Measurements from ENCODE around the gene MCC.

Gene MCC

DNA sequence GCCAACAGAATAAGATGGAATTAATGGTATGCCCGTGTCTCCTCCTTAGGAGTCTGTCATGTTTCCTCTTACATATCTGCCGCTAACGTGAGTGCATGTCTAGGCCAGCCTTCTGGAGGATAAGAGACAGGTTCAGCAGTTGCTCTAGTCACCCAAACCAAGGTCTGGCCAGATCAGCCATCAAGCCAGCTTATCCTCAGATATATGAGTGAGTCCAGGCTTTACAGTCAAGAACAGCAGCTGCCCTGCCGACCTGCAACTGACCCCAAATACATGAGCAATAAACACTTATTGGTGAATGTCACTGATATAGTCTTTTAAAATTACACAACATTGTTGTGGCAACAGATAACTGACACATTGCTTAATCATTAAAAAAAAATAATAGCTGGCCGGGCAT is 177.0 kb downstream of the MCC start:
- no peak for TF ChIP-seq SIN3A (IDR thresholded peaks at IDR 0.05; ENCODE audit: borderline replicate concordance, insufficient read depth, low read length)
- TF ChIP-seq POLR2AphosphoS5 (IDR thresholded peaks at IDR 0.05; ENCODE audit: low read depth, low read length) = no peak
- no peak for TF ChIP-seq FOXP2 (optimal IDR thresholded peaks at IDR 0.05; ENCODE audit: borderline replicate concordance, extremely low read depth, extremely low read length, insufficient read depth)
- TF ChIP-seq, protein P1, sequence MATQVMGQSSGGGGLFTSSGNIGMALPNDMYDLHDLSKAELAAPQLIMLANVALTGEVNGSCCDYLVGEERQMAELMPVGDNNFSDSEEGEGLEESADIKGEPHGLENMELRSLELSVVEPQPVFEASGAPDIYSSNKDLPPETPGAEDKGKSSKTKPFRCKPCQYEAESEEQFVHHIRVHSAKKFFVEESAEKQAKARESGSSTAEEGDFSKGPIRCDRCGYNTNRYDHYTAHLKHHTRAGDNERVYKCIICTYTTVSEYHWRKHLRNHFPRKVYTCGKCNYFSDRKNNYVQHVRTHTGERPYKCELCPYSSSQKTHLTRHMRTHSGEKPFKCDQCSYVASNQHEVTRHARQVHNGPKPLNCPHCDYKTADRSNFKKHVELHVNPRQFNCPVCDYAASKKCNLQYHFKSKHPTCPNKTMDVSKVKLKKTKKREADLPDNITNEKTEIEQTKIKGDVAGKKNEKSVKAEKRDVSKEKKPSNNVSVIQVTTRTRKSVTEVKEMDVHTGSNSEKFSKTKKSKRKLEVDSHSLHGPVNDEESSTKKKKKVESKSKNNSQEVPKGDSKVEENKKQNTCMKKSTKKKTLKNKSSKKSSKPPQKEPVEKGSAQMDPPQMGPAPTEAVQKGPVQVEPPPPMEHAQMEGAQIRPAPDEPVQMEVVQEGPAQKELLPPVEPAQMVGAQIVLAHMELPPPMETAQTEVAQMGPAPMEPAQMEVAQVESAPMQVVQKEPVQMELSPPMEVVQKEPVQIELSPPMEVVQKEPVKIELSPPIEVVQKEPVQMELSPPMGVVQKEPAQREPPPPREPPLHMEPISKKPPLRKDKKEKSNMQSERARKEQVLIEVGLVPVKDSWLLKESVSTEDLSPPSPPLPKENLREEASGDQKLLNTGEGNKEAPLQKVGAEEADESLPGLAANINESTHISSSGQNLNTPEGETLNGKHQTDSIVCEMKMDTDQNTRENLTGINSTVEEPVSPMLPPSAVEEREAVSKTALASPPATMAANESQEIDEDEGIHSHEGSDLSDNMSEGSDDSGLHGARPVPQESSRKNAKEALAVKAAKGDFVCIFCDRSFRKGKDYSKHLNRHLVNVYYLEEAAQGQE (IDR thresholded peaks at IDR 0.05; ENCODE audit: insufficient read depth in 1 of 2, low read depth in 2 of 2, low read length in 2 of 2) = no peak
- TF ChIP-seq TAF1 (IDR thresholded peaks at IDR 0.05; ENCODE audit: borderline replicate concordance, insufficient read depth, low read length) = no peak

DNA sequence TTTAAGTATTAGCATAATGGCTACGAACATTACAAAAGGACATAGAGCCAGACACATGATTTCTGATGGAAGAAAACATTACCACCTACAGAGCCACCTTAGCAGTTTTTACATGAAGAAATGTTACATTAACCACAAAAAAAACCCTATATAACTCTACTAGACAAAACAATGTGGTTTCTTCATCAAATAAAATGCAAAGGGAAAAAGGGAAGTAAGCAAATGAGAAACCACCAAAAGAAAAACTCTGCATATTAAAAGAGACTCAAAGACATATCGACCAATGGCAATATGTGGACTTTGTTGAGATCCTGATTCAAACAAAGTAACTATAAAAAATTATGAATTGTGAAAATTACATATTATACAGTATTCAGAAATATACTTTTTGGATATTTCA is 186.1 kb downstream of the MCC start:
- TF ChIP-seq, protein P1 (IDR thresholded peaks at IDR 0.05; ENCODE audit: insufficient read depth in 1 of 2, low read depth in 2 of 2, low read length in 2 of 2) = no peak
- no peak for TF ChIP-seq FOXP2 (optimal IDR thresholded peaks at IDR 0.05; ENCODE audit: borderline replicate concordance, extremely low read depth, extremely low read length, insufficient read depth)
- no peak for TF ChIP-seq TAF1 (IDR thresholded peaks at IDR 0.05; ENCODE audit: borderline replicate concordance, insufficient read depth, low read length)
- no peak for TF ChIP-seq SIN3A (IDR thresholded peaks at IDR 0.05; ENCODE audit: borderline replicate concordance, insufficient read depth, low read length)
- no peak for TF ChIP-seq POLR2AphosphoS5 (IDR thresholded peaks at IDR 0.05; ENCODE audit: low read depth, low read length)

DNA sequence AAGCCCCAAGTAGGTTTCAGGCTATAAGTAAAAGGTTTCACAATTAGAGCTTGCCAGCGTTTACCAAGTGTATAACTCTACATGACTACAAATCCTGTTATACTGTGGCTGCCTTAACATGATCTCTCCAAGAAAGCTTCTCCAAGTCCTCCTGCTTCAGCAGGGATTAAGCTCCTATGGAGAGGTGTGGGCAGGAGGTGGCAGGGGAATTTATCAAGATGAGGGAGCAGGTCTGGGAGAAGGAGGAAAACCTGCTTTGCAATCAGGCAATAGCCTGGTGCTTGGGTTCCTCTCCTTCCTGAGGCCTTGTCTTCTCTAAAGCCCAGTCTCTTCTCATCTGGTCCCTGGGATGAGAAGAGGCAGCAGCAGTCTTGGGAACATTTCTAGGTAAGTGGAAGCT is 188.7 kb downstream of the MCC start:
- TF ChIP-seq SIN3A (IDR thresholded peaks at IDR 0.05; ENCODE audit: borderline replicate concordance, insufficient read depth, low read length) (no peak), POLR2AphosphoS5 (IDR thresholded peaks at IDR 0.05; ENCODE audit: low read depth, low read length) (no peak), TAF1 (IDR thresholded peaks at IDR 0.05; ENCODE audit: borderline replicate concordance, insufficient read depth, low read length) (no peak), FOXP2 (optimal IDR thresholded peaks at IDR 0.05; ENCODE audit: borderline replicate concordance, extremely low read depth, extremely low read length, insufficient read depth) (no peak)
- TF ChIP-seq, protein P1 (IDR thresholded peaks at IDR 0.05; ENCODE audit: insufficient read depth in 1 of 2, low read depth in 2 of 2, low read length in 2 of 2) = no peak

DNA sequence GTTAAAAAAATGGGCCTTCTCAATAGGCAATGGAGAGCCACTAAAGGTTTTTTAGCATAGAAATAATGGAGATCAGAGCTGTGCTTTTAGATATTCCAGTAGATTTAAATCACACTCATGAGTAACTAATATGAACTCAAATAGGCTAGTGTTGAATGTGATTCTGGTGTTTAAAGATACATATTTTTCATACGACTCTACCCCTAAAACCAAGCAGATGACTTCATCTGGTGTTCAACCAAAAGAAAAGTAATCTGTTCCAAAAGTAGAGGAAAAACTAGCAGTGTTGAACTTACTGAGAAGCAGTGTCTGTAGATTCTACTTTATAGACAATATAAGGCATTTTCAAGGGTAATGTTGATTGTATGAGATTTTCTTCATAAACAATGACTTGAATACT is 191.6 kb downstream of the MCC start:
- TF ChIP-seq FOXP2 (optimal IDR thresholded peaks at IDR 0.05; ENCODE audit: borderline replicate concordance, extremely low read depth, extremely low read length, insufficient read depth) (no peak), SIN3A (IDR thresholded peaks at IDR 0.05; ENCODE audit: borderline replicate concordance, insufficient read depth, low read length) (no peak), TAF1 (IDR thresholded peaks at IDR 0.05; ENCODE audit: borderline replicate concordance, insufficient read depth, low read length) (no peak), POLR2AphosphoS5 (IDR thresholded peaks at IDR 0.05; ENCODE audit: low read depth, low read length) (no peak)
- TF ChIP-seq, protein P1 (IDR thresholded peaks at IDR 0.05; ENCODE audit: insufficient read depth in 1 of 2, low read depth in 2 of 2, low read length in 2 of 2) = no peak

DNA sequence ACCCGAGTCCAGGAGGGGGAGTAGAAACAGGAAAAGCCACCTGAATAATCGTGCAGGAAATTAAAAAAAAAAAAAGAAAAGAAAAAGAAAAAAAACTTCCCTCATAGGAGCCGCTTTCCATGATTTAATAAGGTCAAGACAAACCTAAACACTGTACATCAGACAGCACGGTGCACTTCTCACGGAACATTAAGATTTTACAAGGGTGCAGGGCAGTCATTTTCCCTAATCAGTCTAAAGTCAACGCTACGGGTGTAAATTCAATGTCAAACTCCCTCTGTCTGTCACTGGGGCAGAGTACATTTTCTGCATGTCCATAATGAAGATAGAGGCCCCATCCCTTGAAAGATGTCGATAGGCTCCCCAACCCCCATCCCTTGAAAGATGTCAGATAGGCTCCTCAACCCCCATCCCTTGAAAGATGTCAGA is 193.1 kb downstream of the MCC start:
- no peak; the same call in 1 of the 2 replicates for TF ChIP-seq TAF1 (IDR thresholded peaks at IDR 0.05; ENCODE audit: borderline replicate concordance, insufficient read depth, low read length)
- no peak for TF ChIP-seq POLR2AphosphoS5 (IDR thresholded peaks at IDR 0.05; ENCODE audit: low read depth, low read length)
- TF ChIP-seq FOXP2 (optimal IDR thresholded peaks at IDR 0.05; ENCODE audit: borderline replicate concordance, extremely low read depth, extremely low read length, insufficient read depth) = no peak
- TF ChIP-seq, protein P1 (IDR thresholded peaks at IDR 0.05; ENCODE audit: insufficient read depth in 1 of 2, low read depth in 2 of 2, low read length in 2 of 2) = no peak
- TF ChIP-seq SIN3A (IDR thresholded peaks at IDR 0.05; ENCODE audit: borderline replicate concordance, insufficient read depth, low read length) = no peak
